B cell (primary cell): ENCODE measurements around the gene PDLIM5. TPM values are rescaled to one million over a fixed set of nuclear protein-coding genes. Genes with fewer than 3 reads are reported as not detected.

Source experiments
- ATAC-seq: fragments of 200-7000 bp; cut with Tn5 transposase; one replicate; pipeline ENCODE4 v1.10.0; 2021; ENCODE audit warnings: low read depth, mild to moderate bottlenecking, moderate number of reproducible peaks, moderate library complexity
- CTCF ChIA-PET: fragments of 350-600 bp; sonication (Branson Sonifier 250); formaldehyde crosslinking; loops from one replicate; lab custom pipeline; 2021; ENCODE audit warnings: antibody characterized with exemption, inconsistent platforms; lab: Charles Lee
- POLR2A ChIA-PET: fragments of 350-600 bp; sonication (Branson Sonifier 250); formaldehyde crosslinking; loops from one replicate; lab custom pipeline; 2021; ENCODE audit warnings: antibody characterized with exemption; lab: Charles Lee
- DNase-seq: peaks from one replicate; pipeline ENCODE4 v3.0.0; 2013
- H2AFZ ChIP-seq: 2 replicates; pipeline ENCODE4 v1.6.1; 2012; ENCODE audit warnings: mild to moderate bottlenecking, low read depth, low read length; ENCODE audit not compliant: insufficient read depth, poor library complexity, severe bottlenecking
- H3K27ac ChIP-seq, 2 donors: 1 replicate in 1 of 2; 2 replicates in 1 of 2; pipeline ENCODE4 v1.5.1; 2012 to 2013; ENCODE audit warnings: low read length in 2 of 2, mild to moderate bottlenecking in 2 of 2, moderate library complexity in 1 of 2
- H3K27me3 ChIP-seq, 4 experiments: fragments of 200-600 bp in 1 of 4; sonication (generic) in 1 of 4; replicated peaks in 1 of 4; 1 replicate in 2 of 4; 2 replicates in 2 of 4; pipeline versions ENCODE4 v1.6.1 to v1.7.0; 2013 to 2016; ENCODE audit warnings: low read length in 3 of 4, mild to moderate bottlenecking in 2 of 4, mixed read lengths in 1 of 4, moderate library complexity in 1 of 4; ENCODE audit not compliant: insufficient read depth in 4 of 4, control insufficient read depth in 3 of 4; ENCODE audit errors: control extremely low read depth in 1 of 4
- H3K36me3 ChIP-seq, 2 experiments: replicated peaks in 1 of 2; 1 replicate in 1 of 2; 2 replicates in 1 of 2; pipeline versions ENCODE4 v1.6.1 to v1.7.1; 2013; ENCODE audit warnings: low read length in 1 of 2; ENCODE audit not compliant: insufficient read depth in 2 of 2, control insufficient read depth in 1 of 2; ENCODE audit errors: control extremely low read depth in 1 of 2, extremely low read depth in 1 of 2
- H3K4me1 ChIP-seq, 2 donors: fragments of 200-600 bp in 1 of 2; sonication (generic) in 1 of 2; 1 replicate in 1 of 2; 2 replicates in 1 of 2; pipeline versions ENCODE4 v1.5.1 to v1.6.1; 2013 to 2017; ENCODE audit warnings: low read length in 2 of 2; ENCODE audit not compliant: control insufficient read depth in 2 of 2, insufficient read depth in 2 of 2
- H3K4me2 ChIP-seq: replicated peaks from 2 replicates; pipeline ENCODE3; 2012; ENCODE audit warnings: mild to moderate bottlenecking, low read depth, low read length; ENCODE audit not compliant: poor library complexity, severe bottlenecking
- H3K4me3 ChIP-seq, 5 experiments: fragments of 200-600 bp in 1 of 5; sonication (generic) in 1 of 5; 1 replicate in 3 of 5; 2 replicates in 2 of 5; pipeline versions ENCODE4 v1.5.1 to v1.7.0; 2011 to 2016; ENCODE audit warnings: low read length in 4 of 5, mild to moderate bottlenecking in 4 of 5, low read depth in 2 of 5, control low read depth in 1 of 5, moderate library complexity in 1 of 5; ENCODE audit not compliant: insufficient read depth in 1 of 5; ENCODE audit errors: control extremely low read depth in 1 of 5, extremely low read depth in 1 of 5
- H3K79me2 ChIP-seq: fragments of 200-600 bp; sonication (generic); one replicate; pipeline ENCODE4 v1.6.0; 2016; ENCODE audit warnings: low read length; ENCODE audit not compliant: control insufficient read depth, insufficient read depth
- H3K9ac ChIP-seq: fragments of 200-600 bp; sonication (generic); 2 replicates; pipeline ENCODE4 v1.6.1; 2017; ENCODE audit warnings: mild to moderate bottlenecking, low read length, moderate library complexity
- H3K9me3 ChIP-seq, 3 donors: one replicate each; pipeline versions ENCODE4 v1.6.1 to v1.7.1; 2013; ENCODE audit warnings: low read length in 2 of 3; ENCODE audit not compliant: control insufficient read depth in 2 of 3, insufficient read depth in 1 of 3; ENCODE audit errors: control extremely low read depth in 1 of 3
- H4K20me1 ChIP-seq: 2 replicates; pipeline ENCODE4 v1.6.0; 2012; ENCODE audit warnings: mild to moderate bottlenecking, low read length; ENCODE audit not compliant: insufficient read depth, control insufficient read depth, poor library complexity, severe bottlenecking
- H3K27ac Mint-ChIP-seq: one replicate; pipeline ENCODE4 v1.8.0; 2021; ENCODE audit warnings: mixed read lengths
- H3K27me3 Mint-ChIP-seq: one replicate; pipeline ENCODE4 v1.8.0; 2021; ENCODE audit warnings: mixed read lengths
- H3K4me1 Mint-ChIP-seq: one replicate; pipeline ENCODE4 v1.8.0; 2021; ENCODE audit warnings: mixed read lengths
- H3K4me3 Mint-ChIP-seq: one replicate; pipeline ENCODE4 v1.8.0; 2021; ENCODE audit warnings: mixed read lengths
- H3K9me3 Mint-ChIP-seq: one replicate; pipeline ENCODE4 v1.8.0; 2022; ENCODE audit warnings: mixed read lengths; ENCODE audit not compliant: insufficient read depth
- EZH2 ChIP-seq: IDR thresholded peaks from 2 replicates; pipeline ENCODE4 v1.6.1; 2012; ENCODE audit warnings: borderline replicate concordance, low read depth, mild to moderate bottlenecking, moderate library complexity, low read length; ENCODE audit not compliant: insufficient read depth, poor library complexity, severe bottlenecking
- WGBS: methylation state at CpG from one replicate; pipeline ENCODE4 v1.1.5; 2013; ENCODE audit warnings: missing lambda C conversion rate; ENCODE audit not compliant: insufficient coverage; 5-methylcytosine and 5-hydroxymethylcytosine counted together
- intact Hi-C: fragments of 100-400 bp; cut with micrococcal nuclease; formaldehyde crosslinking; loops from one replicate; pipeline ENCODE4 v1.10.0; 2022
- polyA plus RNA-seq: library from polyadenylated mRNA; depleted of rRNA; stranded (reverse); fragments of >200 nt; gene quantifications from 2 replicates; pipeline ENCODE4 v1.2.3, GENCODE V29; 2012
- total RNA-seq, 2 donors: library from RNA; stranded (reverse); fragments of 120-200 nt in 1 of 2; gene quantifications; 1 replicate in 1 of 2; 2 replicates in 1 of 2; pipeline versions ENCODE4 v1.2.3 to v1.2.4, GENCODE V29; 2013 to 2022
- TF ChIP-seq, protein P1 (sequence below): fragments of 200-600 bp; IDR thresholded peaks from one replicate; pipeline ENCODE4 v1.8.0; 2022; ENCODE audit warnings: antibody characterized with exemption, mild to moderate bottlenecking

Gene PDLIM5
- total and polyA plus RNA-seq, 2 donors (not counting 1 experiment from before 2014, with no cell fraction given), result 24.0 to 30.2 TPM

DNA sequence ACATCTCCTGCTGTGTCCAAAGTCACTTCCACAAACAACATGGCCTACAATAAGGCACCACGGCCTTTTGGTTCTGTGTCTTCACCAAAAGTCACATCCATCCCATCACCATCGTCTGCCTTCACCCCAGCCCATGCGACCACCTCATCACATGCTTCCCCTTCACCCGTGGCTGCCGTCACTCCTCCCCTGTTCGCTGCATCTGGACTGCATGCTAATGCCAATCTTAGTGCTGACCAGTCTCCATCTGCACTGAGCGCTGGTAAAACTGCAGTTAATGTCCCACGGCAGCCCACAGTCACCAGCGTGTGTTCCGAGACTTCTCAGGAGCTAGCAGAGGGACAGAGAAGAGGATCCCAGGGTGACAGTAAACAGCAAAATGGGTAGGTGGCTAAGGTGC lies 123.9 kb downstream of the PDLIM5 start:
- H3K9ac ChIP-seq, result no peak overlapping the region
- no peaks in the 10 kb centered on the region for H3K27me3 Mint-ChIP-seq
- H3K4me3 Mint-ChIP-seq, result no peak overlapping the region
- no peaks in the 10 kb centered on the region for H3K9me3 ChIP-seq
- no peaks in the 10 kb centered on the region for H3K9me3 Mint-ChIP-seq
- no peak overlapping the region for H3K4me3 ChIP-seq
- H3K4me1 ChIP-seq, result no peaks in the 10 kb centered on the region
- no peak overlapping the region for H3K27ac ChIP-seq
- H3K27ac Mint-ChIP-seq, result no peak overlapping the region
- no peaks in the 10 kb centered on the region for H3K79me2 ChIP-seq
- POLR2A ChIA-PET, result no interaction called here
- no peaks in the 10 kb centered on the region for H3K4me1 Mint-ChIP-seq
- intact Hi-C loops, result no loop called here
- H2AFZ ChIP-seq, result no peak overlapping the region
- TF ChIP-seq, protein P1, sequence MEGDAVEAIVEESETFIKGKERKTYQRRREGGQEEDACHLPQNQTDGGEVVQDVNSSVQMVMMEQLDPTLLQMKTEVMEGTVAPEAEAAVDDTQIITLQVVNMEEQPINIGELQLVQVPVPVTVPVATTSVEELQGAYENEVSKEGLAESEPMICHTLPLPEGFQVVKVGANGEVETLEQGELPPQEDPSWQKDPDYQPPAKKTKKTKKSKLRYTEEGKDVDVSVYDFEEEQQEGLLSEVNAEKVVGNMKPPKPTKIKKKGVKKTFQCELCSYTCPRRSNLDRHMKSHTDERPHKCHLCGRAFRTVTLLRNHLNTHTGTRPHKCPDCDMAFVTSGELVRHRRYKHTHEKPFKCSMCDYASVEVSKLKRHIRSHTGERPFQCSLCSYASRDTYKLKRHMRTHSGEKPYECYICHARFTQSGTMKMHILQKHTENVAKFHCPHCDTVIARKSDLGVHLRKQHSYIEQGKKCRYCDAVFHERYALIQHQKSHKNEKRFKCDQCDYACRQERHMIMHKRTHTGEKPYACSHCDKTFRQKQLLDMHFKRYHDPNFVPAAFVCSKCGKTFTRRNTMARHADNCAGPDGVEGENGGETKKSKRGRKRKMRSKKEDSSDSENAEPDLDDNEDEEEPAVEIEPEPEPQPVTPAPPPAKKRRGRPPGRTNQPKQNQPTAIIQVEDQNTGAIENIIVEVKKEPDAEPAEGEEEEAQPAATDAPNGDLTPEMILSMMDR, result no peak
- TF ChIP-seq EZH2, result no peak
- DNase-seq (no peak), ATAC-seq (no peak)
- WGBS, result 98% methylated on average over 8 of the region's 10 CpGs
- no peak overlapping the region for H3K4me2 ChIP-seq
- no peaks in the 10 kb centered on the region for H4K20me1 ChIP-seq
- peaks cover 0 to 6% of the 10 kb centered on the region in 2 experiments for H3K36me3 ChIP-seq
- no peaks in the 10 kb centered on the region for H3K27me3 ChIP-seq
- CTCF ChIA-PET, result interaction anchor here (0.6 kb wide), 1 partner anchor 169 kb away, joined by 4 read pairs; no protein-coding TSS in a partner anchor

DNA sequence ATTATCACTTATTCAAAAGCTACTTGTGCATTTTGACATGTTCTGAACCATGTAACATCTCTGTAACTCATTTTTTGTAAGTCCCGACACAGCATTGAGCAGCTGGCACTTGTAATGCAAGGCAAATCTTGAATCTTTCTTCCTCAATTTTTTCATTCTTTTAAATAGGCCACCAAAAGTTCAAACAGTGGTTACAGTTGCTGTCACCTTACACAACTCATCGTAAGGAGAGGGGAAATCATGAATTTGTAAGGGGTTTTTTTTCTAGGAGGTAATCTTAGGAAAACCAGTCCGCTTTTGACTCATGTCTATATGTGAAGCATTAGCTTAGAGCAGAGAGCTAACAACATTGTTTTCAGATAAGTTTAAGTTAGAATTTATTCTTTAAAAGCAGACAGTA lies 124.5 kb downstream of the PDLIM5 start:
- Histone ChIP-seq H3K9me3 (no peaks in the 10 kb centered on the region), H4K20me1 (no peaks in the 10 kb centered on the region), H2AFZ (no peak overlapping the region), H3K27me3 (no peaks in the 10 kb centered on the region), H3K79me2 (no peaks in the 10 kb centered on the region), H3K27ac (no peak overlapping the region), H3K4me3 (no peak overlapping the region), H3K4me1 (no peaks in the 10 kb centered on the region), H3K9ac (no peak overlapping the region), H3K4me2 (no peak overlapping the region), H3K36me3 (peaks cover 1 to 6% of the 10 kb centered on the region in 2 experiments)
- H3K27me3 Mint-ChIP-seq, result no peaks in the 10 kb centered on the region
- ATAC-seq (no peak), DNase-seq (no peak)
- ChIA-PET POLR2A (no interaction called here), CTCF (no interaction called here)
- intact Hi-C loops, result no loop called here
- TF ChIP-seq, protein P1, result no peak
- no peak for TF ChIP-seq EZH2
- no peak overlapping the region for H3K27ac Mint-ChIP-seq
- no peaks in the 10 kb centered on the region for H3K9me3 Mint-ChIP-seq
- WGBS, result 100% methylated on average over 1 of the region's 3 CpGs
- no peak overlapping the region for H3K4me3 Mint-ChIP-seq
- H3K4me1 Mint-ChIP-seq, result no peaks in the 10 kb centered on the region
